ENCODE measurements around the gene CYB561D2.

DNA sequence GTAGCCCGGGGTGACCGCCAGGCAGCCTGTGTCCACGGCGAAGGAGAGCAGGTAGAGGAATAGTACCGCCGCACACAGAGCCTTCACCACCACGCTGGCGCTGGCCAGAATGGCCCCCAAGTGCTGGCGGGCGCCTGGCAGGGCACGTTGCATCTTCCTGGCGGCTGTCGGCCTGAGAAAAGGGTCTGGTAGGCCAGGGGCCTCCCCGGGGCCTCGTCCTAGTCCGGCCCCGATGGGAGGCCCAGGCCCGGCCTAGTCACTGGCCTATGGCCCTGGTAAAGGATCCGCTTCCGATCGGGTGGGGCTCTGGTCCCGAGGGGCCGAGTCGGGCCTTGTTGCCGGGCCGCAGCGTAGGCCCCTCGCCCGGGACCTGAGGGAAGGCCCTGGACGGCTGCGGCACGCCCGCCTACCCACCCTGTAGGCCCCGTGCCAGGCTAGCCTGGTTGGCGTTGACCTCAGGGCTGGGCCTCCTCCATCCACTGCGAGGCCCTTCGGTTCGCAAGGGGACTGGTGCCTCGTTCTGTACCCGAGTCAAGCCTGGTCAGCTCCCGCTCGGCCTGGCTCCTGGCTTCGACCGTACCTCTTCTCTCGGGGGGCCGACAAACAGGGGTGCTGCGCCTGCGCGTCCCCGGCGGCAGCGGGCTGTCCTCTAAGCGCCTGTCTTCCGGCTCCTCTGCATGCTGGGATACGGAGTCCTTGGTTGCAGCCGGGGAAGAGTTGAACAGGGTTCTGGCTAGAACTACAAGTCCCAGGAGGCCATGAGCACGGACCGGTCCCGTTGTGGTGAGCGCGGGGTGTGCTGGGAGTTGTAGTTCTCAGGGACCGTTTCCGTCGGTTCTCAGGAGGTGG lies 8.5 kb downstream of the CYB561D2 start, which contains the start of gene TMEM115:
- peak in 1 of 2 donors; percentile 46 for TF ChIP-seq POLR2A (IDR thresholded peaks at IDR 0.05)
- TF ChIP-seq, protein P1, sequence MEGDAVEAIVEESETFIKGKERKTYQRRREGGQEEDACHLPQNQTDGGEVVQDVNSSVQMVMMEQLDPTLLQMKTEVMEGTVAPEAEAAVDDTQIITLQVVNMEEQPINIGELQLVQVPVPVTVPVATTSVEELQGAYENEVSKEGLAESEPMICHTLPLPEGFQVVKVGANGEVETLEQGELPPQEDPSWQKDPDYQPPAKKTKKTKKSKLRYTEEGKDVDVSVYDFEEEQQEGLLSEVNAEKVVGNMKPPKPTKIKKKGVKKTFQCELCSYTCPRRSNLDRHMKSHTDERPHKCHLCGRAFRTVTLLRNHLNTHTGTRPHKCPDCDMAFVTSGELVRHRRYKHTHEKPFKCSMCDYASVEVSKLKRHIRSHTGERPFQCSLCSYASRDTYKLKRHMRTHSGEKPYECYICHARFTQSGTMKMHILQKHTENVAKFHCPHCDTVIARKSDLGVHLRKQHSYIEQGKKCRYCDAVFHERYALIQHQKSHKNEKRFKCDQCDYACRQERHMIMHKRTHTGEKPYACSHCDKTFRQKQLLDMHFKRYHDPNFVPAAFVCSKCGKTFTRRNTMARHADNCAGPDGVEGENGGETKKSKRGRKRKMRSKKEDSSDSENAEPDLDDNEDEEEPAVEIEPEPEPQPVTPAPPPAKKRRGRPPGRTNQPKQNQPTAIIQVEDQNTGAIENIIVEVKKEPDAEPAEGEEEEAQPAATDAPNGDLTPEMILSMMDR (IDR thresholded peaks at IDR 0.05), result no peak

All from vagina (tissue), 2 donors.